ENCODE results near the gene SLC6A17.

Gene SLC6A17

DNA sequence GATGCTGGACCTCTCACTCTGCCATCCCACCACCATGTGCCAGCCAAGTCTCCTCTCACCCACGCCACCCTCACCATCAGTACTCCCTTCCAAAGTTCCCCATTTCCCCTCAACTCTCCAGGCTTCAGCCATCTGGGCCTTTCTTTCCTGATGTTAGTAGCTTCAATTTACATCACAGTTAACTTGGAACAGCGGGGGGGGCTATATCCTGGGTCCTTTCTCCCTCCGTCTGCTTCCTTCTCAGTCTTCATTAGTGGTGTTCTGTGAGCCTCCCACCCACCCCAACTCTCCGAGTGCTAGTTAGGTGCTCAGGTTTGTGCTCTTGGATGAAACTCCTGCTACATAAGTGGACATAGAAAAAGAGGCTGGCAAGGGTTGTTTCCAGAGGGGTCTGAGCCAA lies 91.8 kb downstream of the SLC6A17 start:
- no peak for DNase-seq (ENCODE audit: low spot score)

DNA sequence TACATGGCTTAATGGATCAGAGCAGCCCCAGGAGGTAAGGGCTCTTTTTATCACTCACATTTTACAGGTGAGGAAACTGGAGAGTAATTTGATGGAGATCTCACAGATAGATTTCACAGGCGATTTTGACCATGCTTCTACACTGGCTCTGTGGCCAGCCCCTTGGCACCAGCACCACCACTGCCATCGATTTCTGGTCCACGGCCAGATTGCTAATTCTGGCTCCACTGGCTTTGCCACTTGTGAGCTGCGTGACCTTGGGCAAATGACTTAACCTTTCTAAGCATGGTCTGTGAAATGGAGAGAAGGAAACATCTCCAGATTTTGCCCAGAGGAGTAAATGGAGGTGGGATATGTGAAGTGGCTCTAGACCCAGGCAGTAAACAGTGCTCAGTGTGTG lies 92.4 kb downstream of the SLC6A17 start:
- no peak for DNase-seq (ENCODE audit: low spot score)

DNA sequence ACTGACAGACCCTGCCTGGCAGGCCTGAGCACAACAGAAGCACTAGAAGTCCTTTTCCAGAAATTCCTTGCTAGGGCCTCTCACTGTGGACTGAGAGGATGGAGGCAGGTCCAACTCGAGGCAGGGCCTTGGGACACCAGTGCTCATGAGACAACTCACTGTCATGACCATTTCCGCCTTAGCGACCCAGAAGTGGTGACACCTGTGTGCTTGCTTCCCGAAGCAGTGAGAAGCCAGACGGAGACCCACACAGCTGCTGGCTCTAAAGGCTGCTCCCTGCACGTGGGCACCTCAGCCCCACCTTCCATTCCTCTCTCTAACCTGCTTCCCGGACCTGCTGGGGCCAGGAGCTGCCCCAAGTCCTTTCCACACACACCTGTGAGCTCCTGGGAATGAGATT lies 92.9 kb downstream of the SLC6A17 start:
- no peak for DNase-seq (ENCODE audit: low spot score)

DNA sequence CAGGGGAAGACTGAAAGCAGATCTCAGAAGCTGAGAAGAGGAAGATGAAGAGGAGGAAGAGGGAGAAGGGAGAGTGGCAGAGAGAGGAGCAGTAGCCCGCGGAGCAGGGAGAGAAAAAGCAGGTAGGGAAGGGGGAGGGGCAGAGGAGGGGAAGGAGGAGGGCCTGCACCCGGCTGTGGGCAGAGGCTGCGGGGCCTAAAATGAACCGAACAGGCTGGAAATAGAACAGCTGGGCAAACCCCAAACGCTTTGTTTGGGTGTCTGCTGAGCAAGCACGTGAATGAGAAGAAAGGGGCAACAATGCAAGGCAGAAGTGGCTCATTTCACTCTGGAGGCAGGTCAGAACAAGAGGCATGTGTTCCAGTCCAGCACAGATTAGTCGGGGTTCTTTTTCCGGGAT lies 93.3 kb downstream of the SLC6A17 start:
- no peak for DNase-seq (ENCODE audit: low spot score)

DNA sequence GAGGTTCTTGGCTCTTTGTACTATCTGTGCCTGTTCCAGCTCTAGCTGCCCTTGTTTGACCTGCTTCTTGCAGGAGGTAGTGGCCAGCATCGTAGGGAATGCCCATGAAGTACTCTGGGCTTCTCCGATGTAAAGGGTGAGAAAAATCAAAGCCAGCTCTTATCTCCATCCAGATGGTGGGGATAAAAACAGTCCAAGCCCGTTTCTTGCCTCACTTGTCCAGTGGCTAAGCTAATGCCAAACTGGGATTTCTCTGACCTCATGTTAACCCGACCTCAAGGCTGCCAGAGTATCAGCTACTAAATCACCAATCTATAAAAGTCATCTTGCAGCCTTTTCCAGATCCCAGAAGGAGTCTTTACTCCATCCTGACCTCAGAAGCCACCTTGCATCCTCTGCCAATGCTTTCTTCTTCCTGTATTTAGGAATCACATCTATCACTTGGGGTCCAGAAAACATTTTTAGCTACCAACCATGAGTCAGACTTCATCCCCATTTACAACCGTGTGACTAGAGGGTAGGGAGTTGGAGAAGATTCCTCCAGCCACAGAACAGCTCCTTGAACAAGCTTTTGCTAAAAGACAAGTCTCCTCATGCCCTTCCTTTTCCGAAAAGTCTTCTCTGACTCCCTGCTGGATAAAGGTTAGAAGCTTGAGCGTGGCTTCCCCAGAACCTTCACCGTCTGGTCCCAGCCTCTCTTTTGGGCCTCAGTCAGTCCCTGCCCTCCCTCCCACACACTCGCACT lies 95.8 kb downstream of the SLC6A17 start:
- no peak for DNase-seq (ENCODE audit: low spot score)

DNA sequence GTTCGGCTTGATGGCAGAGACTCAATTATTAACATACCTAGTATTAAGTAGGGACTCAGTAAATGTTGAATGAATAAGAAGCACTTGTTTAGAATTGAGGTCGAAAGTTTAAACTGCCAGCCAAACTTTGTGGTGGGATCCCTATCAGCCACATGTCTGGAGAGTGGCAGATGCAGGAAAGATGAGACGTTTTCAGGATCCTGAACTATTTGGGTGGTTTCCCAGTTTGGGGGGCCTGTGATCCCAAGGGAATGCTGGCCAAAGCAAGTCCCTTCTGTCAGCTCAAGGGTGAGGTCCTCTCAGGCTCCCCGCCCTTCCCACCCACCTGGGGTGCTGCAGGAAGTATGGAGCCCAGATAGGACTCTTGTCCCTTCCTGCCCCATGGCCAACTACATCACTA lies 98.5 kb downstream of the SLC6A17 start:
- DNase-seq (ENCODE audit: low spot score) = no peak

DNA sequence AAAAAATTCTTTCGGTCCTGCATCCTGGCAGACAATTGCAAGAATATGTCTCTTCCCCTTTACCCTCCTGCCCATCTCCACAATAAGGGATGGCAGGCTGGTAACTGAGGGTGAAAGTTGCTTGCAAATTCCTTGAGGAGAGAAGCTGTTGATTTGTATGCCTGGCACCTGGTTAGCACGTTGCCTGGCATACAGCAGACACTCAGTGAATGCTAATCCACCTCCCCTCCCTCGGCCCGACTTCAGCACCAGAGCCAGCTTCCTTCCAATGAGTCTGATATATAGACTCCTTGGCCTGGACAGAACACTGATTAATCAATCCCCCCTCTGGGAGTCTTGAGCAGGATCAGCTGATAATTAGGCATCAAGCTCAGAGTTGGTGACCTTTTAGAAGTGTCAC lies 99.0 kb downstream of the SLC6A17 start:
- no peak for DNase-seq (ENCODE audit: low spot score)

DNA sequence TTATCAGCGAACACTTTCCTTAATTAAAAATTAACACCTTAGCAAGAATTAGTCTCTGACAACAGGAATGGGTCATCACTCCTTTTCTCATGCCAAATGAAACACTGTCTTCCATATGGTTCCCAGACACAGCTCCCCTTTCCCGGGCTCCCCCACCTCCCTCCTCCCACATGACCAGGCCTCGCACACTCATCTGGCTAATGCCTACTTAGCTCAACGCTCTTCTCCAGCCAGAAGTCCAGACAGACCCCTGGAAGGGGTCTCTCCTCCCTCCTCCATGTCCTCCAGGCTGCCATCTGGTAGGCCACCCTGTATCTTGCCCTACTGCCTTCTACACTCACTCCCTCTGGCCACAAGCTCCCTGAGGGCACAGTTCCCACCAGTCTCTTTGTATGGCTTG lies 99.7 kb downstream of the SLC6A17 start:
- no peak for DNase-seq (ENCODE audit: low spot score)

DNA sequence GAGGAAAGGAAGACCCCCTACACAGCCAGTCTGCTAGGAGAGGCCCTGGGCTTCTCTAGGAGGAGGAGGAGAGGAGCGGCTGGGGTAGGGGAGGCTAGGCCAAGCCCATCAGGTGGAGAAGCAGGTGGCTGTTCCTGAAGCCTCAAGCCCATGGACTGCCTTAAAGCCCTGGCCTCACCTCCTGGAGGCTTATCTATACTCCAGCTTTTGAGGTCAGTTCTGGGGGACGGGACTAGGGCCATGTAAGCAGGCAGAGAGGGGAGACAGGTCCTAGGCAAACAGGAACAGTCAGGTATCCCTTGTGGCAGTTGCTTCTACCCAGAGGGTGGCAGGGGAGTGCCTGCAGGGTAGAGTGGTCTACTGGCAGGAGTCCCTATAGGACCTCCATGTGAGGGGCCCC lies 100.5 kb downstream of the SLC6A17 start:
- no peak for DNase-seq (ENCODE audit: low spot score)

All from CD4-positive, alpha-beta T cell treated with Interleukin-2 at 100 ng/mL for 4 hours (primary cell).